Fibroblast of skin of right biceps (primary cell): ENCODE data around the gene ARSK.

ENCODE experiments used
- DNase-seq: peaks from one replicate; pipeline ENCODE4 v3.0.0-alpha.2; 2013

Gene ARSK, protein sequence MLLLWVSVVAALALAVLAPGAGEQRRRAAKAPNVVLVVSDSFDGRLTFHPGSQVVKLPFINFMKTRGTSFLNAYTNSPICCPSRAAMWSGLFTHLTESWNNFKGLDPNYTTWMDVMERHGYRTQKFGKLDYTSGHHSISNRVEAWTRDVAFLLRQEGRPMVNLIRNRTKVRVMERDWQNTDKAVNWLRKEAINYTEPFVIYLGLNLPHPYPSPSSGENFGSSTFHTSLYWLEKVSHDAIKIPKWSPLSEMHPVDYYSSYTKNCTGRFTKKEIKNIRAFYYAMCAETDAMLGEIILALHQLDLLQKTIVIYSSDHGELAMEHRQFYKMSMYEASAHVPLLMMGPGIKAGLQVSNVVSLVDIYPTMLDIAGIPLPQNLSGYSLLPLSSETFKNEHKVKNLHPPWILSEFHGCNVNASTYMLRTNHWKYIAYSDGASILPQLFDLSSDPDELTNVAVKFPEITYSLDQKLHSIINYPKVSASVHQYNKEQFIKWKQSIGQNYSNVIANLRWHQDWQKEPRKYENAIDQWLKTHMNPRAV

DNA sequence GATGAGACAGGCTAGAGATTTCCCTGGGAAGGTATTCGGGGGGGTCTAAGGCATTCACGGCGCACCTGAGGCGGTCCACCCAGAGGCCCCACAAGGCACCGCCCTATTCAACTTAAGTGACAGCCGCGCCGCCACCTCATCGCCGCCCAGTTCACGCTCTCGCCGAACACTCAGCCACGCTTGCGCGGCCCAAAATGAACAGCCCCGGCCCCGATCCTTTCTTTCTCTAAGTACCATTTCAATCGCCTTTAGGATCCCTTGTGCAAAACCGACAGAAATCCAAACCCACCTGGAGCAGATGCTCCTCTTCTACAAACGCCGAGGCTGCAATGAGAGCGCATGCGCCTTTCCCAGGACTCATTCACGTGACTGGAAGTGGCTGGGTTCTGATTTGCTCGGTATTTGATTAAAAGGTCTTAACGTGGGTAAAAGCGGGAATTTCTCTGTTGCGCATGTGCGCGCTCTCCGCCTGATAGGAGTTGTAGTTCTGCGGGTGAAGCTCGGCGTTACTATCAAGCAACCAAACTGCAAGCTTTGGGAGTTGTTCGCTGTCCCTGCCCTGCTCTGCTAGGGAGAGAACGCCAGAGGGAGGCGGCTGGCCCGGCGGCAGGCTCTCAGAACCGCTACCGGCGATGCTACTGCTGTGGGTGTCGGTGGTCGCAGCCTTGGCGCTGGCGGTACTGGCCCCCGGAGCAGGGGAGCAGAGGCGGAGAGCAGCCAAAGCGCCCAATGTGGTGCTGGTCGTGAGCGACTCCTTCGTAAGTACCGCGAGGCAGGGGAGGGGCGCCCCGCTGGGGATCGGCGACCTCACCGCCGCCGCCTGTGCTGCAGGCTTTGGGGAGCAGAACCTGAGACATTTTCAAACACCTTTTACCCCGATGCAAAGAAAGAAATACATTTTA lies at the start of gene ARSK, which contains the start of gene SKIC3:
Gene ARSK, plus strand, starts transcription at position 455 of the 902 bp plus-strand sequence. Its CDS starts 178 bp downstream, at position 633.
Gene SKIC3, minus strand, starts transcription at position 331 of the 902 bp plus-strand sequence. CDS start 7,827 bp downstream, outside the sequence.
- DNase-seq, result peak; percentile 99

DNA sequence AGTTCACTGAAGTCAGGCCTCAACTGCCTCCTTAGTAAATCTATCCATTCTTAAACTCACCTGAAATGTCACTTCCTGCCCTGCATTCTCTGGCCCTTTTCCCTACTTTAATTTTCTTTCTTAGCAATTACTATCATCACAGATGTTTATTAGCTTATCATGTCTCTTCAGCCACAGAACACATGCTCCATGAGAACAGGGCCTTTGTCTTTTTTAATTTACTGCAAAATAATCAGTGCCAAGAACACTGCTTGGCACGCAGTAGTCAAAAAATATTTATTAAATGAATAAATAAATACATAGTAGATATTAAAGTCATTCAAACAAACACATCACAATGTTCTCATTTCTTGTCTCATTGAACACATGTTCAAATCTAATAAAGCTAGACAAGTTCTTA lies 46.4 kb upstream of the ARSK start:
- no peak for DNase-seq

DNA sequence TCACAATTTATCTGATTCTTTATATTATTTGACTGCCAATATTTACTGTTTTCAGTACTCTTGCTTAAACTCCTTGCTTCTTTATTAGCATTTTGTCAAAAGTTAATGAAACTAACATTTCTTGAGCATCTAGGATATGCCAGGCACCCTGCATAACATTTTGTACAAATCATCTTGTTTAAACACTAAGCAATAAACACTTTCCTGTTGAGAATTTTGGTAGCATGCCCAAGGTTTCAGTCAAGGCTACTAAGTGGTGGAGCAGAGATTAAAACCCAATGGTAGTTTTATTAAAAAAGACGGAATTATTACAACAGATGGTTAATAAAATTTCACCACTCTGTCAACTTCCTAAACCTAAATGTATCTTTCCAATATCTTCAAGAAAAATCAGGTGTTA lies 43.3 kb upstream of the ARSK start:
- no peak for DNase-seq

DNA sequence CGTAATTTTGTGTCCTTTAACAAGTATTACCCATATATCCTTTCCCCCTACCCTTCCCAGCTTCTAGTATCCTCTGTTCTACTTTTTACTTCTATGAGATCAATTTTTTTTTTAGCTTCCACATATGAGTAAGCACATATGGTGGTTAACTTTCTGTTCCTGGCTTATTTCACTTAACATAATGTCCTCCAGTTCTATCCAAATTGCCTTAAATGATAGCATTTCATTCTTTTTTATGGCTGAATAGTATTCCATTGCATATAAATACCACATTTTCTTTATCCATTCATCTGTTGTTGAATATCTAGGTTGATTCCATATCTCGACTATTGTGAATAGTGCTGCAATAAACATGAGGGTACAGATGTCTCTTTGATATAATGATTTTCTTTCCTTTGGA lies 36.5 kb upstream of the ARSK start:
- DNase-seq, result no peak

DNA sequence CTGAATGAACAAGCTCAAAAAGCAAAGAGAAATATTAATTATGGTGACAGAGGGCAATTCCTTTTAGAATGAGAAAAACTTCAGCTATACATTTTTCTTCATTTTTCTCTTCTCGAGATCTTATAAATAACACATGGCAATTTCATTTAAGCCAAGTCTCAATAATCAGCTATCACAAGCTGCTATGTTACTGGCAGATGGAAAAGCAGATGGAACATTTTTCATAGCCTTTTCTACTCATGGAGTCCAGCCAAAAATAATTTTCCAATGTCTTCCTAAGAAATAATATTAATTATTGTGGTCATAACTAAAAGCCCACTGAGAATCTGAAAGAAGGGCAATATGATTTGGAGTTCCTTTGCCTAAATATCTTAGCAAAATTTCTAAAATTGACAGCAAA lies 35.8 kb upstream of the ARSK start:
- DNase-seq, result no peak

DNA sequence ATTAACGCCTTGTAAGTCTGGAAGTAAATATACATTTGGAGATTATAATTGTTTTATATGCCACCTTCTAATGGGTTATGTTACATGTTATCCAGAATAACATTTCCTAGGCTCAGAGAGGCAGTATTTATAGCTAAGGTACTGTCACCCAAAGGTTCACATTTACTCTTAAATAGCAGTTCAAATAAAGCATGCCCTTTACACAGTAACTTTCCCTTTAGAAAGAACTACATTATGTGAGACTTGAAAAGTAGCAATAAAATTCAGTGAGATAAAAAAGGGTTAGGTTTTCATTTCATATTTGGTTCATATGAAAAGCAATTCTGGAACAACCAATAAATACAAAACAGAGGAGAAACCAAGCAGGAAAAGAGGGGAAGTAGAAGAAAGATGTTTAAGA lies 35.2 kb upstream of the ARSK start:
- DNase-seq, result no peak

DNA sequence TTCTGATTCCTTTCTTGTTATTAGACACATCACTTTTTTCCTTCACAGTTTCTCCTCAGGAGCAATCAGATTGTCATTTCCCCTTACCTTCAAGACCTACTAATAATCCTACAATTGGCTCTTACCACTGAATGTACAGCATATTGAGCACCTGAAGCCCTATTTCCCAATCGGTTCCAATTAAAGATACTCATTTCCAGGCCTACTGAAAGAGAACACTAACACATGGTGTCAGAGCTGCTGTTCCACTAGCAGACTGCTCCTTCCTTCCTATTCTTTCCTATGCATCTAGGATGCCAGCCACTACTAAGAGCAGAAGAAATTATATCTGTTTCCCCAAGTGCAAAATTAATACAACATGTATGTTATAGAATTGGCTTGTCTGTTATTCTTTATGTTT lies 34.7 kb upstream of the ARSK start:
- DNase-seq, result no peak

DNA sequence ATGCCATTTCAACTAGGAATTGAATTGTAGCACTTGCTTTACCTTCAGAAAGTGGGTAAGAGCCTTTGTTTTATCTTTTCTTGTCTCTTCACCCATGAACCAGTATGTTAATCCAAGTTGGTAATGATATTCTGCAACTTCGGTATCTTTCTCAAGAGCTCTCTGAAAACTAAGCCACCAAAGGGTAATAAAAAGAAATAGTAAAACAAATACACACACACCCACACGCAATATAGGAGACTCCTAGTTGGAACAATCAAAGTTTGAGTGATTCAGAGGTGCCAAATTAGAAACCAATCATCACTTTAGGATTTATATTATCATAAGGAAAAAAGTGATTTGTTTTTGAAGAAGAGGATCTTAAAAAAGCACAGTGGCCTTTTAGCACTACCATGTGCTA lies 30.5 kb upstream of the ARSK start:
- DNase-seq, result no peak

DNA sequence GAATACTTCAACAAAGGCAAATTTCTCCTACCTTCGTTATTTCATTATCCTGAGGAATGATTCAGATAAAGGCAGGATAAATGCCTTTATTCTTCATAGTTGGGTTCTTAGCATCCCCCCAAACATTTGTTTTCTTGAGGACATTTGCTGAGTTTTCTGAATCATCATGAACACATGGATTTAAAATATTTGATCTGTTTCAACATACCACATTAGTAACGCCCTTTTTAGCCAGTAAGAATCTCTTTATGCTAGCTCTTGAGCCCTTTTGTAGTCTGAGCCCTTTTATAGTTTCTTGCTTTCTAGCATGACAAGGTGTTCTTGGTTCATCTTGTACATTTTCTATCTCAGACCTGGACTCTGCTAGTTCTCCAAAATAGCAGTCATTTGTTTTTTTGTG lies 28.0 kb upstream of the ARSK start:
- DNase-seq, result peak; percentile 4

DNA sequence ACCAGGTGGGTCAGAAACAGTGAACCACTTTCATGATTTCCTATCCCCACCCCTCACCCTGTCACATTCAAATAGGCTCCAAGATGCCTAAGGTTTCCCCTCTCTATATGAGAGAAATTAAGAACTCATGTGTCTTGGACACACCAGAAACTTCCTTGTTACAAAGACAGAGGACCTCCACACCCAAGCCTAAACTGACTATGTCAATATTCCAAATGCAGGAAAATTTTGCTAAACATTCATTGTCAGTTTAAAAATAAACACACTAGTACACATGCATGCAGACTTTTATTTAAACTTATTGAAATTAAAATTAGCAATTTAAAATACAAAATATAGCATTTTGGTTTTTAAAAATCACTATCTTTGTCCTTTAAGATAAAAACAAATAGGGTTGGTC lies 26.3 kb upstream of the ARSK start:
- DNase-seq, result no peak

DNA sequence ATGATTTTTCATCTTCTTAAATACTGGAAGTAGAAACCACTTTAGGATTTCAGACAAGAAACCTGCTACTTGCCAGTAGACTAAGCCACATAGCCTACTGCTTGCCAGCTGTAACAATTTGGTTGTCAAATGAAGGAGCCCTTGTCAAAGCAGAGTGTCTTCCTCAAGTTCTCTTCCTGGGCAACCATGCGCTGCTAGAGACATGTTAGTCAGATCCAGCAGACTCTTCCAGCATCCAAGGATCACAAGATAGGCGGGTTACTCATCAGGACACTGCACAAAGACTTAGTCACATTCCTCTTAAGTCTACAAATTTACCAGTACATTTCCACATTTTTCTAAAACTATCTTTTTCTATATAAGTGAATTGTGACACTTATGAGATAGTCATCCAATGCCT lies 24.5 kb upstream of the ARSK start:
- DNase-seq, result peak; percentile 80

DNA sequence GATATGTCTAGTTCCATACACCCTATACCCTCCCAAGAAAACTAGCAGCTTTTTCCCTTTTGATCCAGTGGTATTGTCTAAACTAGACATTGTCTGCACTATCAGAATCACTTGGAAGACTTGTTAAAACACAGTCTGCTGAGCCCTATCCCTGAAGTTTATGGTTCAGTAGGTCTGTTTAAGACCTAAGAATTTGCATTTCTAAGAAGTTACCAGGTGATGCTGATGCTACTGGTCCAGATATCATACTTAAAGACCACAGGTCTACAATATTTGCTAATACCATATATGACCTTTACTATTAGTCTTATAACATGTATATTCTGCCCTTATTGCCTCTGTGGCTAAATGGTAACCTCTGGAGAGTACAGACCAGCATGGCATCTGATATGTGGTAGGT lies 23.4 kb upstream of the ARSK start:
- DNase-seq, result no peak

DNA sequence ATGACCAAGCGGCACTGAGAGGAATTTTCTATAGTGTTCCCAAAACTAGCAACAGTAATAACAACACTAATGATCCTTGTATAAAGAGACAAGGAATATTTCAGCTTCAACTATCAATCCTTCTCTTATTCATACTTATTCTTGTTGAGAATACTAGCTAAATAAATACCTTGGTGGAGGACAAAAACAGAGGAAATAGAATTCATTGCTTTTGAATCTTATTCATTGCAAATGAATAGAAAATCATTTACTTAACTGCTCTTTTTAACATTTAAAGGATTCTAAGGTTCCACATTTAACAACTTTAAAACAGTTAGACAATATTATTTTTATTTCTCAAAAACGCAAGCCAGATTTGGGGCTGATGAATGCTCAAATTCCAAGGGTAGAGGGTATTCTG lies 22.5 kb upstream of the ARSK start:
- no peak for DNase-seq

DNA sequence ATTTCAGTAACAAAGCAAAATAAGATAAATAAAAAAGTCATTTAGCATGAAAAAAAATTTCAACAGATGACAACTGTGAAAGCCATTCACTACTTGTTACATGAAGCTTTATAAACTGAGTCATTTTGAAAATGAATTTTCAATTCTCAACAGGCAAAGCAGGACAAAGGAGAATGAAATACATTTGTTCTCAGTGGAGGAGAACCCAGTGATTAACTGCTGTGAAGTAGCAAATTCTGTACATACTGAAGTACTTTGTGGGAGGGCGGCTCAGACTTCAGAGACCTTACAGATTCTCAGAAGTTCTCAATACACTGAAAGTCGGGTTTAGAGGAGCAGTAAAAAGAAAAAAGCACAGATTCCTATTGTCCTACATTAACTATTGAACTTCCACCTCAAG lies 21.8 kb upstream of the ARSK start:
- DNase-seq, result peak; percentile 11

DNA sequence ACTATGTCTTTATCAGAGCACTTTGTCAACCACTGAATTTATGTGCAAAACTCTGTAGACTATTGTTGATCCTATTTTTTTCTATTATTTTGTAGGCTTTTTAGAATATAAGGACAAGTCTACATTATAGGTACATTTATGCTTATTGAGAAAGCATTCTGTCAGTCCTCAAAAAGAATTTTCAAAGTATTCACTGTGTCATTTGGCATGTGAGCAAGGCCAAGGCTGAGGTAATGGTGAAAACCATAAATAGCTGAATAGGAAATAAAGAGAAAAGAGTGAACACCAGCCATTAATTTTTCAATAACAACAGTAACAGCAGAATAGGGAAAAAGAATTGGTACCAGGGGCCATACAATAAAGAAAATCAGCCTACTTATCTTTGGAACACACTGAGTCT lies 21.1 kb upstream of the ARSK start:
- no peak for DNase-seq

DNA sequence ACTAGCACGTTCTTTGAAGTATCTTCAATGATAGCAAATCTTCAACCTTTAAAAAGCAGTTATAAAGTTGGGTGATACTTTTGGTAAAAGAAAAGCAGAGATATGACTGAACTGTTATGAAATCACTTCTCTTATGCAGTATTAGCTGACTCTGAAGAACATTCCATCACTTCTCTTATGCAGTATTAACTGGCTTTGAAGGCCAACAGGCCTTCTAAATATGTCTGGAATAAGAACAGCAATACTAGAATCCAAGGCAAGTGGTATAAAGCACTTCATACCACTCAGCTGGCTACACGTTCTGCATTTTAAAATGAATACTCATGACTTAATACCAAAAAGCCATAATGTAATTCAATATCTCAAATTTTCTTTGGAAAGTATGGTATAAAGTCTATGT lies 17.4 kb upstream of the ARSK start:
- DNase-seq, result no peak

DNA sequence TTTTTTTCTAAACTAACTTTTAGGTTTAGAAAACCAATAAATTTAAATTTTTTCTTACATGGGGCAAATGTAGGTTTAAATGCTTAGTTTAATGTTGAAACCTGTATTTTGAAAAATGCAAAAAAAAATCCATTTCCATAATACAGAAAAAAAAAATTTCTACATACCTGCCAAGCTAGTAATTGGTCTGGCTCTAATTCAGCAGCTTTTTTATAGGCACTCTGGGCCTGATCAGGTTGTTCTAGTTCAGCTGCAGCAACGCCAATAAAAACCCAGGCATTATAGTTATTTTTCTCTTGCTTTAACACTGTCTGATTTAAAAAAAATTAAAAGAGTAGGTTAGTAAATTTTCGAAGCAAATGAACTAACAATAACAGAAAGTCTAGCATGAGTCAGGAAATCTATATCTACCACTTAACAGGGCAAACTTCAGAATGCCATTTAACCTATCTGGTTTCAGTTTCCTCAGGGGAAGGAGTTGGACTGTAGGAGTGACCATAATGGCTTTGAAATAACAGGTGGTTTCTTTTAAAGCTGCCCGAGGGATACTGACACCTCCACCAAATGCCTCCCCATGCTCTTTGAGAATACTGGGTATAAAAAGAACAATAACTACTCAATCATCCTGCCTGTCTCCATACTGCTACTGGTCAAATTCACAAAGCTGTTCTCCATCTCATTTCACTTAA lies 11.7 kb upstream of the ARSK start:
- DNase-seq, result no peak

DNA sequence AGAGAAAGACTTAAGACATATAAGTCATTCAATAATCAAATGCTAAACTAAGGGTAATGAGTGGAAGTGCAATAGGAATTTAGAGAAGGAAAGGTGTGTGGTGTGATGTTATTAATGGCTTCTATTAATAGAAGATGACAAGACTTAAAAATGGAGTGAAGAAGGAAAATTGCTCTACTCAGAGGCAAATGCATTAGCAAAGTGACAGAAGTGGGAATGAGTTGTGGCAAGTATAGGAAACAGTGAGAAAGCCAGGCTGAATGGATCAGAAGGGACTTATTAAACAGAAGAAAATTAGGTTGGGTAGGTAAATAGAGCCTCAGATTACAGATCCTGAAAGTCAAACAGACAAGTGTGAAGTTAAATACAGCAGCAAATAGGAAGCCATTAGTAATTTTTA lies 5.9 kb upstream of the ARSK start:
- no peak for DNase-seq

DNA sequence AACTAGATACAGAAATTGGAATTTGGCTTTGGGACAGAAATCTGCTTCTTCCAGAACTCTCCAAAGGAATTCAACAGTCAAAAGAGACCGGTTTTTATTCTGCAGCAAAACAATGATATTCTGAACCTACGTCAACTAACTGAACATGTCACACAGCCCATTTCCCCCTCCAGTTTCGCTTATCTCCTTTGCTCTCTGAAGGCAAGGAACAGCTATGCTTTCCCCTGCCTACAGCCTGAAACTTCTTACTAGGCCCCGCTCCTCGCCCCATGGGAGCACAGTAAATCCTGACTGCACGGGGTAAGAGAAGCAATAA lies 612 bp upstream of the ARSK start:
- no peak for DNase-seq

DNA sequence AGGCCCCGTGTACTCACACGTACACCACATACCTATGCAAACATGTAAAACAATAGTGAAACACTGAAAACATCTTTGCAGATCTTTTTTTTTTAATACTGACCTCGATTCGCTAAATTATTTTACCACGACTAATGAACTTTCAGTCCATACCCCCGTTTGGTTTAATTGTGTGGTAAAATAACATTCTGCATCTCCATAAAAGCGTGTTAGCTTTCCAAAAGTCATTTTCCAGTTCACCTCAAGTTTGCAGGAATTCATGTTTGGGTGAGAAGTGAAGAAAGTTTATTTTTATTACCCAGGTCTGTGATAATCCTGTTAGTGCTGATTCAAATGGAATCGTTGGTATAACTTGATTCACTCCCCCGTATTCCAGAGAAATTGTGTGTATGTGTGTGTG lies 652 bp downstream of the ARSK start:
- no peak for DNase-seq

DNA sequence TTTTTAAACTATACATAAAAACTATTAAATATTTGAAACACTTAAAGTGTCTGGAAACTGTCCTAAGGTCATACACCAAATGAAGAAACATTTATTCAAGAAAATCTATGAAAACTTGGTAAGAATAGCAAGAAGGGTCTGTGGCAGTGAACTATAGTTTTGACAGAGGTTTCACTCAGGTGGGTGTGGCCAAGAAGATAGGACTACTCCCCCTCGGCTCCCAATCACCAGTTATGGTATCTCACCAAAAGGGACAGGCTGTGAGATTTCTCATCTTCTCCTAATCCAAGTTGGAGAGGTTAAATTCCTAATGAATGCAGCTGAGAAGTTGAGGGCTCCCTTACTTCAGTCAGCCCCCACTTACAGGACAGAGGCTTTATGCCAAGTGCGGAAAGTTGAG lies 2.9 kb downstream of the ARSK start:
- DNase-seq, result no peak

DNA sequence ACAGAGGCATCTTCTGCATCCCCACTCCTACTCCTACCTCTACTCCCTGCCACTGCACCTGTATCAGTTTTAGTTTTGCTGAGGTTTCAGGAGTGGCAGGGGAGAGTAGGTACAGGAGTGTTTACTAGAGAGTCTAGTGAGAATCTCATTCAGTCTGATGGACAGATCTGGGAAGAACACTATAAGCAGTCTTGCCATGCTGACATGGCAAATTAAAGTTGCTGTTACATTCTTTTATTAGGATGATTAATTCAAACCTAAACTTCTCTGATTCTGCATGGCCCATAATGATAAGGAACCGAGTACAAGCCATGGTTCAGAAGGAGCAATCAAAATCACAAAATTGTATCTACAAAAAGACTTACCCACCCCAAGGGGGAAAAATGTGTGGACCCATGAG lies 7.4 kb downstream of the ARSK start:
- DNase-seq, result no peak

DNA sequence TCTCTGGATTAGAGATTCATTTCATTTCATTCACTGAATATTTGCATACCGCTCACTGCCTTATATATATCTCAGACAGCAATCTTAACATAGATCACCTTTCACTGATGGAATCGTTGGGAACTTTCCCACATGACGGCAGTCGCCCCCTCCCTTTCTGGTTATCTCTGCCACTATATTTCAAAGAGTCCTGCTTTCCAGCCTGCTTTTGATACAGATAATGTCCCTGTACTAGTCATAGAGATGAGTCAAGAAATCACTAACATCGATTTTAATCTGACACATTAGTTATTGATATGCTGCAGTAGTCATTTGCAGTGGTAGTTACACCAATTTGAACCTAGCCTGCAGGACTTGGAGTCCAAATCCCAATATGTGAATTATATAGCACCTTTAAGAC lies 8.5 kb downstream of the ARSK start:
- no peak for DNase-seq
